GM18499 (cell line): Measurements from ENCODE around the gene GALNT4.

Experiments
- ATAC-seq: cut with Tn5 transposase; IDR thresholded peaks from one replicate; pipeline ENCODE4 v1.9.1; 2021; ENCODE audit warnings: moderate number of reproducible peaks; ENCODE audit not compliant: insufficient read depth, unreplicated experiment

The GALNT4 gene

DNA sequence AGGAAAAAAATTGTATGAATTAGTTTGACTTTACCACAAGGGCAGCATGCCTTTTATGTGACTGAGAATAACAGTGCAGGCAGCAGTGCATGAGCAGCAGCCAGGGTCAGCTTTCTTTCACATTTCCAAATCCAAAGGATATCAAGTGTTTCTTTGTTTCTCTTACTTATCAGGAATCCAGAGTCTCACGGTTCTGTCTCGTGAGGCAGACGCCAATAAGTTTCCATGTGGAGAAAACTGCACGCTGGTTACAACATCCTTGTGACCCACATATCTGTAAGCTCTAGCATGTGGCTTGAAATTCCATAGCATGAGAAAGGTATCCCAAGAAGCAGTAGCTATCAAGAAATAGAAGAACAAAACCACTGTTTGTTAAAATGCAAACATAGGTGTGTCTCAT lies 27.6 kb downstream of the GALNT4 start:
- no peak for ATAC-seq

GRCh38 chr12:89494411-89495231 lies 30.0 kb downstream of the GALNT4 start:
- ATAC-seq: peak; percentile 69

DNA sequence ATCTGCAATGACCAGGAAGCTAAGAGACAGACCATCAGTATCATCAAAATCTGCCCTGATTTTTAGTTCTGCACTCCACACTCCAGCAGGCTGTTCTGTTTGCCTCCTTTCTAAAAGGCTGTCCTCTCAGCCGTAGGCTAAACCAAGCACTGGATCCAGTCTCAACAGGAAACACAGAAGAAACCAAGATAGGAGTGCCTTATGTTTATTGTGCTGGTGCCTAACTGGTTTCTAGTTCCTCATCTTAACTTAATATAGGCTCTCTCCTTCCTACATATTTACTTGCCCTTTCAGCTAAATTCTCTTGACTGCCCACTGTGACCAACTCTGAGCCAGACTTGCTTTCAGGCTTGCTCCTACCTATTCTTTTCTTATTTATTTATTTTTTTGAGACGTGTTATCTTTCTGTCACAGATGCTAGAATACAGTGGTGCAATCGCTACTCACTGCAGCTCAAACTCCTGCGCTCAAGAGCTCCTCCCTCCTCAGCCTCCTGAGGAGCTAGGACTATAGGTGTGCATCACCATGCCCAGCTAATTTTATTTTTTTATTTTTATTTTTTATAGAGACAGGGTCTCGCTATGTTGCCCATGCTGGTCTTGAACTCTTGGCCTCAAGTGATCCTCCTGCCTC lies 30.8 kb downstream of the GALNT4 start:
- no peak for ATAC-seq

DNA sequence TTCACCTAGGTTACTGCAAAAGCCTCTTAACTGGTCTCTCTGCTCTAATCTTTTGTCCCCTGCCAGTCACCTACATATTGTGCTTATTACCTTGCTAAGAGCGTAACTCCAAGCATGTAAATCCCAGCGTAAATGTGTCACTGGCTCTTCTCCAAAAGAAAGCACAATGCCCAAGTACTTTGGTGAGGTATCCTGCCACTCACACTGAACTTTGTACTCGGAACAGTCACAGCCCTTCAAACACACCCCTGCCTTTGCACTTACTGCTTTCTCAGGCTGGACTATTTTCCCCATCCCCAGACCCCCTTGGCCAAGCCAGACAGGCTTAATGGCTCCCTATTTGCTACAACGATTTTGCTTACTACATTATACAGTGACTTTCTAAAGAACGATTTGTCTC lies 31.7 kb downstream of the GALNT4 start:
- ATAC-seq: no peak

DNA sequence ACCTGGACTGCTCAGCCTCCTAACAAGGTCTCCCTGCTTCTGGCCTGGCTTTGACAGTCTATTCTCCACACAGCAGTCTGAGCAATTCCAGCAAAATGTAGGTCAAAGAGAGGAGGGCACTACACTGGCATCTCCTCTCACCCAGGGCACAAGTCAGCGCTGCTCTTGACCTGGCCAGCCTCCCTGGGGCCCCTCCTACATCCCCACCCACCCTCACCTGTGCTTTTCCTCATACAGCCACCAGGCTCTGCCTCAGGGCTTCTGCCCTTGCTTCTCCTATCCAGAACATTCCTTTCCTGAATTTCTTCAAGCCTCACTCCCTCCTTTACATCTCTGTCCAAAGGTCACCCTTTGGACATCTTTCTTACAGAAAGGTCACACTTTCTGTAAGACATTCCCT lies 33.7 kb downstream of the GALNT4 start:
- no peak for ATAC-seq

GRCh38 chr12:89486264-89486663 lies 38.3 kb downstream of the GALNT4 start:
- no peak for ATAC-seq

GRCh38 chr12:89484470-89484869 lies 40.1 kb downstream of the GALNT4 start:
- no peak for ATAC-seq

- ATAC-seq: no peak
Observed at GRCh38 chr12:89481213-89481914, 43.2 kb downstream of the GALNT4 start.

DNA sequence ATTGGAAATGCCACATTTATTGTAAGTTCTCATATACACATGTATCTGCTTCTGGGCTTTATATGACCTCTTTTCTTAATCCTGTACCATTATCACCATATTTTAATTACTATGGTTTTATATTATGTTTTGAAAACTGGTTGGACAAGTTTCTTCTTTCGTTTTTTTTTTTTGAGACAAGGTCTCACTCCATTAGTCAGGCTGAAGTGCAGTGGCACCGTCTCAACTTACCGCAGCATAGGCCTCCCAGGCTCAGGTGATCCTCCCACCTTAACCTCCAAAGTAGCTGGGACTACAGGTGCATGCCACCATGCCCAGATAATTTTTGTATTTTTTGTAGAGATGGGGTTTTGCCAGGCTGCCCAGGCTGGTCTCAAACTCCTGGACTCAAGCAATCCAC lies 44.6 kb downstream of the GALNT4 start:
- ATAC-seq: no peak

GRCh38 chr12:89477633-89478279 lies 46.8 kb downstream of the GALNT4 start:
- no peak for ATAC-seq

DNA sequence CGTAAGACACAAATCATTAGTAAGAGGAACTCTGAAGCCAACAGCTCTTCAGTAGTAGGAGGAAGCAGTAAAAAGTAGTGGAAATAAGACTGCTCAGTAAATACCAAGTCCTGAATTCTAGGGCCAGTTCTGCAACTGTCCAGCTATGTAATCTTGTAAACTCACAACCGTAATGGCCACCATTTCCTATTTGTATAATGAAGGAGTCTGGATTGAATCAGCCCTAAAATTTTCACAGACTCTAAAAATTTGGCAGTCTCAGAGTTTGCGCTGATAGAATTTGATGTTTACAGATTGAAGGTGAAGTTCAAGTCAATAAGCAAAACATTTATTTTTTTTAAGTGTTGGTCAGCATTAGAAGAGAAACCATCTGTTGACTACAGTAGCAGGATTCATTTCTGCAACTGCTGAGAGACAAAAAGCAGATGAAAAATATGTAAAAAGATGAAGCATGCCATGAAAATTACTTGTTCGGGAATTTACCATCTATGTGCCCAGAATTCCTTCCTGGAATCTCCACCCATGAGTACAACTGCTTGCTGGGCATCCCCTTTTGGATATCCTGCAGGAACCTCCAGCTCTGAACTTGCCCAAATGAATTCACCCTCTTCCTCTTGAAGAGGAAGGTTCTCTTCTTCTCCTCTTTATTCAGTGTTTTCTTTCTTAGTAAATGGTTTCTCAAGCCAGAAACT lies 47.5 kb downstream of the GALNT4 start:
- ATAC-seq: no peak

GRCh38 chr12:89476232-89476631 lies 48.4 kb downstream of the GALNT4 start:
- ATAC-seq: no peak

GRCh38 chr12:89475203-89475990 lies 49.2 kb downstream of the GALNT4 start:
- peak; percentile 38 for ATAC-seq

DNA sequence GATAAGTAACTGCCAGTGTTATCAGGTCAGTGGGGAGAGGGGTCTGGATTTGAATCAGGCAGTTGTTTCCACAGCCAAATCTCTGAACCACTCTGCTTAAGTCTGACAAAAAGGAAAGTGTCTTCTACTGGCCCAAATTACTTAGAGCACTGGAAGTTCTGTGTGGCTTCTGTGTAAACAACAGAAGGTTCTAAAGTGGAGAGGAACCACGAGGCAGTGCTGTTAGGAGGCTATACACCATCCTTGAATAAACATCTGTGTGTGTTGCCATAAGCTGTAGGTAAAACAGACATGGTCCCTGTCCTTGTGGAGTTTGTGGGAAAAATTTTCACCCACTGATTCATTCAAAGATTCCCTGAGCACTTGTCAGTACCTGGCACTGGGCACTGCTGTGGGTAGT lies 50.0 kb downstream of the GALNT4 start:
- ATAC-seq: no peak
